RCC 7860 (cell line): ENCODE data around the gene ITPR2.
A peak's percentile ranks its signal among the peaks of the same experiment; 100 is the strongest.
"Not testable (repeated sequence)": the region's sequence is repeated elsewhere in the genome, so short reads cannot be mapped to it uniquely, and the experiment has no call there.

Source experiments
- DNase-seq: peaks from one replicate; pipeline ENCODE4 v3.0.0-alpha.2; 2015; ENCODE audit warnings: low spot score
- FAIRE-seq: peaks from 2 replicates; lab custom pipeline; 2012; peaks lifted over from hg19 to GRCh38; lab: Jason Lieb, UNC

Gene ITPR2

DNA sequence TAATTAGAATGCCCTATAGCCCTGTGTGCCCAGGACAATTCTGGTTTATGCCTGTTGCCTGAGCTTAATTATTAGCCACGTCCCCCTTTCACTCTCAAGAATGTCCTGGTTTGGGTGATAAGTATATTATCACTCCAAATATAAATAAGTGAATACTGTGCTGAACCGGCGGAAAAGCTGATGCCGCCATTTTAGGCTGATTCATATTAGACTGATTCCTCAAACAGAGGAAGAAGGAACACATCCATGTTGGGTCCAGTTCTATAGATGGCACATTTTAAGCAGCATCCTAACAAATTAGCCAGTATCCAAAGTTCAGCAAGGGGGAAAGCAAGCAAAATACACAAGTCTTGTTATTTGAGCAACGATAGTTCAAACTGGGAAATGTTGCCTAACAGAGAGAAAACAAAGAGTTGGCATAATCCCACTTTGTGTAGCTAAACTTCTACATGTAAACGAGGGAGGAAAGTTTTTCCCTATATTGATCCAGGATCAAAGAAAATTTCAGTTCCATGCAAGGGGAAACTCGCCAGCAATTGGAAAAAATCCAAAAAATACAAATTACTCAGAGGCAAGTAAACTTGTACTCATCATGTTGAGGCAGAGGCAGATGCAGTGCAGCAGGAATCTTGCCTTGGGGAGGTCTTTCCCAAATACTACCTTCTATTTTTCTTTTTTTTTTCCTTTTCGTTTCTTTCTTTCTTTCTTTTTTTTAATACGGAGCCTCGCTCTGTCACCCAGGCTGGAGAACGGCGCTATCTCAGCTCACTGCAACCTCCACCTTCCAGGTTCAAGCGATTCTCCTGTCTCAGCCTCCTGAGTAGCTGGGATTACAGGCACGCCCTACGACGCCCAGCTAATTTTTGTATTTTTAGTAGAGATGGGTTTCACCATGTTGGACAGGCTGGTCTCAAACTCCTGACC is 96.2 kb downstream of the ITPR2 start:
- DNase-seq (no peak), FAIRE-seq (no peak)

DNA sequence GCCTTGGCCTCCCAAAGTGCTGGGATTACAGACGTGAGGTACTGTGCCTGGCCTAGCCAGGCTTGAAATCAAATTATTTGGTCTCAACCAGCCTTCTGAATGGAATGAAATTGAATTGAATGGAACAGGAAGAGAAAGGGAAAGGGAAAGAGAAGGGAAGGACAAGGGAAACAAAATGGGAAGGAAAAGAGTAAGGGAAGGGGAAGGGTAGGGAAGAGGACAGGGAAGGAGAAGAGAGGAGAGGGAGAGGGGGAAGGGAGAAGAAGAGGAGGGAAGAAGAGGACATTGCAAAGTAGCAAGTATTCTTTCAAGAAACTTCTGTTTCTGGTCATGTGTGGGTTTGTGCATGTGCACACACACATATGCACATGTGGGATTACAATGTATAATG is 97.8 kb downstream of the ITPR2 start:
- FAIRE-seq (no peak), DNase-seq (no peak)

DNA sequence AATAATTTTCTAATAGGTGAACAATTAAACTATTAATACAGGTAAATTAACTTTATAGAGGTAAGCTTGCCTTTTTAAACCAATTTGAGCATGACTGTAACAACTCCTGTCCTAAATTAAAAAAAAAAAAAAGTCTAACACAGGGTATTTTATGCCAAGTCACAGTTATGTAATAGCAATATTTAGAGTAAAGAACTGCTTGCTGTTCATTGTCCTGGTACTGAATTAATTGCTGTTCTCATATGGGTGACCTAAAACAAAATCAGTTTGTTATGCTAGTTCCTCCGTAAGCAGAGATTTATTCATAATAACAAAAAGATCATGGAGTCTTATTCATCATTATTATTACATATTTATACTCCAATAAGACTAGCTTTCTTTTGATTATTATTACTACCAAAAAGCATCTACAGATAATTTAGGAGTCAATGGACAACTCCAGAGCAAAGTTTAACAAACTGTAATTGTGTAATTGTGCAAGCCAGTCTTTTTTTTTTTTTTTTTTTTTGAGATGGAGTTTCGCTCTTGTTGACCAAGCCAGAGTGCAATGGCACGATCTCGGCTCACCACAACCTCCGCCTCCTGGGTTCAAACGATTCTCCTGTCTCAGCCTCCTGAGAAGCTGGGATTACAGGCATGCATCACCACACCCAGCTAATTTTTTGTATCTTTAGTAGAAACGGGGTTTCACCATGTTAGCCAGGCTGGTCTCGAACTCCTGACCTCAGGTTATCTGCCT is 98.3 kb downstream of the ITPR2 start:
- FAIRE-seq (no peak), DNase-seq (no peak)

DNA sequence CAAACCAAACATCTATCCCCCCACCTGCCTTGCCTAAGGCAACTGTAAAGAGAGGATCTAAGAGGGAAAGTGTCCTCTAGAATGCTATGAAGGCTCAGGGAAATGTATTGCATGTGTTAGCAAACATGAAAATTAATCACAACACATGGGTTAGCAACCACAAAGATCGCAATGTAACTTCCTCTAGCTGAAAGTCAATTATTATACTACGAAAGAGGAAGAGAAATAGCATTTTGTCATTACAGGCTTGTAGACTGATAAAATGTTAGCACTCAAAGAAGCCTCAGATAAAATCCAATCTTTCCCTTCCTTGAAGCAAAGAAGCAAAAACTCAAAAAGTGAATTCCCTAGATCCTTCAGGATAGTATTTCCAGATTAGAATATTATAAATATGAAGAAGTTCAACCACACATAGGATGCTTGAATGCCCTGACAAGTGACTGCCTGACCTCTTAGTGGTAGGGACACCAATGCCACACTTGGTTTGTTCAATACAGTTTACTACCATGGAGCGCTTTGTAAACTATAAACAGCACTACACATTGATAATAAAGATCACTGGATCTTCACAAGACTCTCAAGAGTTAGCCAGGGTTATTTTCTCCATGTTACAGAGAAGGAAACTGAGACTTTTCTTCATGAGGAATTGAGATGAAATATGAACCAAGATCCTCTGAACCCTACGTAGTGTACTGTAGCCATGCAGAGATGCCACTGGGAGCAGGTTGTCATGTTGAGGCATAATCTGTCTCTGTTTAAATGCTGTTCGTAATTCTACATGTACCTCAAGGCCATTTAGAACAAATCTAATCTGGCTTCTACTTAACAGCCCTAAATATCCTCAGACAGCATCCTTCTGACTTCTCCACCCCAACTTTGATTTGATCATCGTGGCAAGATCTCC is 100.7 kb downstream of the ITPR2 start:
- FAIRE-seq (no peak), DNase-seq (no peak)

DNA sequence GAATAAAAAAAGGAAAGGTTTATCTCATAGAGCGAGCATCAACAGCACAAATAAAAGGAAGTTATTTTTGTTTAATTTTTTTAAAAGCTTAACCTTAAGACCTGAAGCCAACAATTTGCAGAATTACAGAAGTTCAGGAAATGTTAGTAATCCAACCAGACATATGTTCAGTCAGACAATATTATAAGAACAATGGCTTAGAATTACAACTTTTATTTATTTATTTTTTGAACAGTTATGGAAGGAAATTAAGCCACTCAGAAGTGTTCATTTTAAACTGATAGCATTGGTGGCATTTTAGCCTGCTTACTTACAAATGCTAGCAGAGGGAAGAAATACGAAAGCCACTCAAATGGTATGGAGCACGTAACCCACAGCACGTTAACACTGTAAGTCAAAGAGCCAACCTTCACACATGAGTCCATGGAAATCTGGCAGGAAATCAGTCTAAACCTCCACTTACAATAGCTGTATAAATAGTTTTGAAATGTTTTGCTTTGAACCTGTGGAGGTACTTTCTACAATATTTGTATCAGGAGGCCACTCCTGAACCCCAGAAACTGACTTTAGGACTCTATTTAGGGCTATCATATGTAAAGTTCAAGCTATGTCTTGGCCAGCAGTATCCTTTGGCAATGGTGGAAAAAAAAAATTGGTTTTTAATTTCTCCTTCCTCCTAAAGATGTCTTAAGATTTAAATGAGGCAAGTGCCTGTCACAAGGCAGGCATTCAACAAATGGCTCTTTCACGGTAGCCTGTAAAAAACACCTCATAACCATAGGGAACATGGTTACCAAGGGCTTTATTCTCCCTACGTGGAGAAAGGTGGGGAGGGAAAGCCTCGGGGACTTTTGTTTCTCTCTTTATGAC is 102.3 kb downstream of the ITPR2 start:
- DNase-seq, result no peak
- FAIRE-seq, result no peak

DNA sequence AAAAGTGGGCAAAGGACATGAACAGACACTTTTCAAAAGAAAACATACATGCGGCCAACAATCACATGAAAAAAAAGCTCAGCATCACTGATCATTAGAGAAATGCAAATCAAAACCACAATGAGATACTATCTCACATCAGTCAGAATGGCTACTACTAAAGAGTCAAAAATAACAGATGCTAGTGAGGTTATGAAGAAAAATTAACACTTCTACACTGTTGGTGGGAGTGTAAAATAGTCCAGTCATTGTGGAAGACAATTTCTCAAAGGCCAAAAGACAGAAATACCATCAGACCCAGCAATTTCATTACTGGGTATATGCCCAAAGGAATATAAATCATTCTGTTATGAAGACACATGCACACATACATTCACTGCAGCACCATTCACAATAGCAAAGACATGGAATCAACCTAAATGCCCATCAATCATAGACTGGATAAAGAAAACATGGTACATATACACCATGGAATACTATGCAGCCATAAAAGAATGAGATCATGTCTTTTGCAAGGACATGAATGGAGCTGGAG is 103.8 kb downstream of the ITPR2 start:
- DNase-seq, FAIRE-seq: not testable (repeated sequence)

DNA sequence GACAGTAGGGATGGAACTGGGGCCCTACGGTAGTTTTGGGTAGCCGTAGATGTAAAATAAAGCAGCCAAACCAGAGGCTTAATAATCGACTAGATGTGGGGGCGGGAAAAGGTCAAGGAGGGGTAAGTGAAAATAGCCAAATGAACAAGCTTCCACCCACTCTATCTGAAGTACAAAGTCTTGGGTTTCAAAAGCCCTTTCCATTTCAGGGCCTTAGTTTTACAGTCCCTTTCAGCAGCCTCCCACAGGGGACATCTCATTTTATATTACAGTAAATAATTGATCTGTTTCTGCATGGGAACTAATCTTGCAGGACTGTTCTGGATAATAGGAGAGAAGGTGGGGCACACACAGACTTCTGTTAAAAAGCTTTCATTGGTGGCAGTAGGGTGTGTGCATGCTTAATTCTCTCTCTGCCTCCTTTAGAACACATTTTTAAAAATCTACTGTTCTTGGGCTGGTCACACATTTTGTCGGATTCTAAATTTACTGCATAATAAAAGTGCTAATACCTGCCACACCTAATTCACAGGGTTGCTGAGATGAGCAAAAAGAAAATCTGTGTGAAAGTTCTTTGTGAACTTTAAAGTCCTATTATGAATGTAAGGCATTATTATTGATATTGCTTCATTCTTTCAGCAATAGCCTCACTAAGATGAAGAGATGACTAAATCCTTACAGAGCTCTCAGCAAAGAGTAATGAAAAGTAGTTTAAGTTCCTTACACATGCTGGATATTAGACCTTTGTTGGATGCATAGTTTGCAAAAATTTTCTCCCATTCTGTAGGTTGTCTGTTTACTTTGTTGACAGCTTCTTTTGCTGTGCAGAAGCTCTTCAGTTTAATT is 104.6 kb downstream of the ITPR2 start:
- DNase-seq (no peak), FAIRE-seq (no peak)

DNA sequence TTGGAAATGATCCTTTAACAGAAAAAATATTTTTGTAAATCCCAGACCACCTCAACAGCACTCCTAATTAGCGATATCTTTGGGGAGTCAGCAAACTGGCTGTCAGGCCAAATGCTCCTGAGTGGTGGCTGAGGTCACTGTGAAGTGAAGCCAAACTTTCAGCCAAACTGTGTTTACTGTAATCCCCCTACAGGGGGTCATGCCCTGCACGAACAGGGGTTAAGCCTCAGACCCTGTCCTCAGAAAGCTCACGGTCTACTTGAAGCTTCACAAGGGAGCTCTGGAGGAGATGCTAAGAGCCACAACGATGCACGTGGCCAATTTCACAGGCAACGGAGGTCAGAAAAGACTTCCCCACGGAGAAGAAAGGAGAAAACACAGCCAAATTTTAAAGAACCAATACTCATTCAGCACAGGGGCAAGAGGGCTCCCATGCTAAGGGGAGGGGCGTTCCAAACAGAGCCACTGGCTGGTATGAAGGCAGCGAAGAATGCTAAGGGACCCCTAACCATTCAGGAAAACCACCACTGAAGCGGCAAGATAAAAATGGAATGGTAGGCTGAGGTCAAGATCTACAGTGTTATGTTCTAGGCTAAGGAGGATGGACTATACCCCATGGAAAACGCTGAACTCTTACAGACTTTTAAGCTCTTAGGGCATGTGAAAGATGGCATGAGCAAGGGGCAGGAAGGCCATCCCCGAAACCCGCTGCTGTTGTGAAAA is 105.4 kb downstream of the ITPR2 start:
- no peak for FAIRE-seq

DNA sequence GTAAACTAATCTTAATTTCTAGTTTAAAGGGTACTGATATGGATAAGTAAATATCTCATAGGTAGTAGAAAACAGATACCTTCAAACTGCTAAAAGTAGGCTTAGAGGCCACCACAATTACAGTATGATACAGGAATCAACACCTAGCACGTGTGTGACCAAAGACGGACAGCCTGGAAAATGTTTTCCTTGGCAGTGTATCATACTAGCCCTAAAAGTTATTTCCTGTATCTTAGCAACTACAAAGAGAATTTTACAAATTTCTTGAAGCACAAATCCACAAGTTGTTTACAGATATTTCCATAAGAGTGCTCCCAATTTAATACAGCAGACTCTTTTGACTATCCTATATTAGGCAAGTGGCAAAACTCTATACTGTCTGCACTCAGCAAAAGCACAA is 106.0 kb downstream of the ITPR2 start:
- no peak for DNase-seq
- FAIRE-seq, result no peak

More for the DNA sequence above, 105.4 kb downstream of the ITPR2 start:
- DNase-seq, result no peak

DNA sequence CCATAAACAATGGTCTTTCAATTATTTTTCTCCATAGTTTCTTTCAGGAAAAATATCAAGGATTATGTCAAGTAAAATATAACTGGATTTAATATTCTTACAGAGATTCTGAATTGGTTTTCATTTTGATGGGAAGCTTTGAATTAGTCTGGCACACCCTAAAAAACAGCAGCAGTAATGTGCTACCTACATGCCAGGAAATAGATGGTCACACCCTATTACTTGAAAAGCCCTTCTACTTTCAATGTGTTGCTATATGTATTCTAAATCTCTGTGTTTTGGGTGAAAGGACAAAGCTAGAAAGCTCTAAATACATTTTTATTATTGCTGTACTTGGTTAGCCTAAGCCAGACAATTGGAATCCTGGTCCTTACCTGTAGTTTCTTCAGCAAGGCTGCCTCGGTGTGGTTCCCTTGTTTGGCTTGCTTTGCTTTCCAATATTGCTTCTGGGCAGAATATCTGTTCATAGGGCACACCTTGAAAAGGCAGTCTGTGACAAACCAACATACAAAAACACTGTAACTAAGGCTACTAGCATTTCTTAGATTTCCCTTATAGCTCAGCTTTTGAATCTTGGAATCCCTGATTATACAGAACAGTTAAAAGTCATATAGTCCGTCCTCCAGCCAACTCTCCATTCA is 107.6 kb downstream of the ITPR2 start:
- FAIRE-seq, result no peak
- no peak for DNase-seq

DNA sequence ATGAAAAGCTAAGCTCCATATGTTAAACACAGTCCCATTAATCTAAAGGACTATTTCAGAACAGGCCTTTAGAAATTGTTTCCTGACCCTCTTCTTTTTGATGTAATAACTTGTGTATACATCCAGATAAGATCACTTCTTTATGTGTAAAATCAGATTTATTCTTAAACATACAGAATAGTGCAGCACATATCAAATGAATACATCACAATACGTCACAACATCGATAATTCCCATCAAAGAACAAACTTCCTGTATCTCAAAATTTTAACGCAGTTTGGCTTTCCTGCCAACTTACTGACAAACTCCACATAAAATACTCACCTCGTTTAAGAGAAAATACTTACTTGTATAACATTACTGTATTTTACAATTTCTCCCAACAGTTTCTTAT is 108.7 kb downstream of the ITPR2 start:
- FAIRE-seq (no peak), DNase-seq (no peak)

DNA sequence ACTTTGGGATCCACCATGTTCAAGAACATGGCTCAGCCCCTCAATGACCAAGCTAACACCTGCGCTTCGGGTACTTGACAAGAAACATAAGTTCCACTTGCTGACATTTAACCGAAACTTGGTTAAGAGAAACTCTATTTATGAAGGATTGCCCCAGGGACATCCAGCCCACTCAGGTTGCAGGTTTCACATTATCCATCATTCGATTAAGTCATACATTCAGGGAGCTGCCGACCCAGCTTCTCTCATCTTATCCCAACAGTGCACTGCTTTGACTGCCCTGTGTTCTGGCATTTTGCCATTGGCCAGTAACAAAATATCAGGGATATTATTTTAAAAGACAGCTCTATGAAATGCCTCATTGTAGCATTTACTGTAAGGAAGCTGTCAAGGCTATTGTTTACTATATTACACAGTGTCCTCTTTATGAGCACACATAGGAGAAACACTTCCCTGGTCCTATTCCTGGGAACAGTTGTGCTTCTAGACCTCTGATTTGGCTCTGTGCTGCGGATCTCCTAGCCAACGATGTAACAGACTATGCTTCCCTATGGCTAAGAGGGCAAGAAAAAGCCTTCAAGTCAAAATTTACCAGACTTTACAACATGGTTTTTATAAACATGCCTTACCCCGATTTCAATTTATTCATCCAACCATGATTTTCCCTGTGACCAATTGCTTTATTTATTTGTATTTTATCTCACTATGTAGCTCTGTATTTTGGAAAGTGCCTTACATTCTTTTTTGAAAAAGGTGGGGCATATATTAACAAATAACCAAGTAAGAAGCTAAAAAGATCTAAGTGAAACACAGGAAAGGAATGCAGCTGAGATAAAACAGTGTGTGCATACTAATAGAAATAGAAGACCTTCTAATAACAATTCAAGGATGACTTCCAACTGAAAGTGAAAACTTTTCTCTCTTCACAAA is 109.3 kb downstream of the ITPR2 start:
- DNase-seq (no peak), FAIRE-seq (no peak)

DNA sequence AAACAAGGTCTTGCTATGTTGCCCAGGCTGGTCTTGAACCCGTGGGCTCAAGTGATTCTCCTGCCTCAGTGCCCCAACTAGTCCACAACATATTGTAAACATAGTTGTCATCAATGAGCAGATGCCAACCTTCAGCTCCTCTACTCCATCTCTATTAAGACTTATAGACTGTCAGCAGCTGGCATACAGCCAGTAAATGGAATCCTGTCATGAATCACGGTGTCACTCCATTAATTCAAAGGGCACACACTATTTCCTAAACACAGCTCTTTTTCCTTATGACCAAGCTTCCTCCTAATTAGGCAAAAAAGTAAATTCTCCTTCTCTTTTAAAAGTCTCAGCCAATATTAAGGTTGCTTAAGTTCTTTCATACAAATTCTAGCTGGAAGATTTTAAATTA is 111.2 kb downstream of the ITPR2 start:
- peak; percentile 9 for DNase-seq
- peak; percentile 28 for FAIRE-seq

DNA sequence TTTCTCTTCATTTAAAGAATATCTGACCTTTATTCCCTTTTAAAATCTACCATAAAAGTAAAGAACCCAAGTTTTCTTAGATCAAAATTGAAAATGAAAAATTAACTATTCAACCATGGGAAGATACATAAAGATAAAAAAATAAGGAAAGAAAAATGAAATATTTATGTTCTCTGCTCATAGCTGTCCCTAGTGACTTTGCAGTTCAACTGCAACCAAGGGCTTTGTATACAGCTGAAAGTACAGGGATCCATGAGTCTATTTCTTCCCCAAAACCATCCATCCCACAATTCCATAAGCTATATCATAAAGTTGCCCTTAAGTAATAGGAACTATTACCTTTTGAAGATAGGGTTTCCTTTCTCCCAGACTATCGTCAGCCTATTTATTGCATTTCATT is 113.1 kb downstream of the ITPR2 start:
- FAIRE-seq (no peak), DNase-seq (no peak)

DNA sequence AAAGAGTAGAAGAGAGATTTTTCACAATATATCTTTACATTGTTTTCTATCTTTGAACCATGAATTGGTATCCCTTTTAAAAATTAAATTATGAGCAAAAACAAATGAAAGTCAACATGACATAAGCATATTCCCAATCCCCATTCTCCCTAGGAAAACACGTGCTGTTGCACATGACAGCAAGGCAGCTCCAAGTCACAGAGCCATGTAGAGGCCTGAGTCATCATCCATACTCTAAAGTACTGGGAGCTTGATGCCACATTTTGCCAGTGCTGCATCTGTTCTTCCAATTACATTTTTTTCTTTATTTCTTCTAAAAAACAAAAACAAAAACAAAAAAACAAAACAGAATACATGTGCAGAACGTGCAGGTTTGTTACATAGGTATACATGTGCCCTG is 115.2 kb downstream of the ITPR2 start:
- no peak for DNase-seq
- FAIRE-seq, result no peak

DNA sequence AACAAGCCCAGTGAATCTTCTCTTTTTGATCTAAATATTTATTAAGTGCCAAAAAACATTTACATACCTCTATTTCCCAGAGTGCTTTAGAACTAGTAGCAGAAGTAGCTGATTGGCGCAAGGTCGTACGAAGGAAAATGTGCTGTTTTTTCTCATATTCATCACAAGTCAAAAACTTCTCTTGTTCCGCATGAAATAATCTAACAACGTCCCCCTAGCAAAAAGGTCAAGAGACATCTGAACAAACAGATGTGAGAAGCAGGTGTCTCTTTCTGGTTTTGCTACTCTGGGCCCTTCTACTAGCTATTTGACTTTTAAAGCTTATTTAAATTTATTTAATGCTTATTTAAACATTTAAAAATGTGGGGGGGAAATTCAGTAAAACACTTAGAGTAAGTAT is 117.8 kb downstream of the ITPR2 start:
- DNase-seq (no peak), FAIRE-seq (no peak)

DNA sequence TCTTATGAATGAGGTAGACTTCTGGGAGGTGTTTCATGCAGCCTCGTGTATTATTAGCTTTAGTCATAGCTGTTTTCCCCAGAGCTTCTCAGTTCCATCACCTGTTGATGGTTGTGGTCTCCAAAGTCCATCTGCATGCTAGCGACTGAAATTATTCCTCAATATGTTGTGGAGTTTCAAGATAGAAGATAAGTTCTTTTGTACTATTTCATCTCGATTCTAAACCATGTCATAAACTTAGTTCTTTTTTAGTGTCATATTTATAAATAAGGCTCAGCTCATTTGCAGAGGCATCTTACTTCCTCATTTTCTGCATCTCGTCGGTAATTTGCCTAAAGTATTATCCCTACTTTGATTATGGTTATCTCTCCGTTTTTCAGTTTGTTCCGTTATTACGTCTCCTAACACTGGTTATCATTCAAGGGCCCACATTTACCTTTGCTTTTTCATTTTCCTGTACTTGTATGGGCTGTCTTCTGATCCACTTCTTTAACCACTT is 119.1 kb downstream of the ITPR2 start:
- no peak for FAIRE-seq
- no peak for DNase-seq
